ENCODE measurements around the gene UNC119B.

Gene UNC119B

GRCh38 chr12:120736404-120737331 lies 26.4 kb downstream of the UNC119B start:
- H3K27ac ChIP-seq = no peak overlapping the region
- no peak for TF ChIP-seq CTCF (conservative IDR thresholded peaks at IDR 0.05)

DNA sequence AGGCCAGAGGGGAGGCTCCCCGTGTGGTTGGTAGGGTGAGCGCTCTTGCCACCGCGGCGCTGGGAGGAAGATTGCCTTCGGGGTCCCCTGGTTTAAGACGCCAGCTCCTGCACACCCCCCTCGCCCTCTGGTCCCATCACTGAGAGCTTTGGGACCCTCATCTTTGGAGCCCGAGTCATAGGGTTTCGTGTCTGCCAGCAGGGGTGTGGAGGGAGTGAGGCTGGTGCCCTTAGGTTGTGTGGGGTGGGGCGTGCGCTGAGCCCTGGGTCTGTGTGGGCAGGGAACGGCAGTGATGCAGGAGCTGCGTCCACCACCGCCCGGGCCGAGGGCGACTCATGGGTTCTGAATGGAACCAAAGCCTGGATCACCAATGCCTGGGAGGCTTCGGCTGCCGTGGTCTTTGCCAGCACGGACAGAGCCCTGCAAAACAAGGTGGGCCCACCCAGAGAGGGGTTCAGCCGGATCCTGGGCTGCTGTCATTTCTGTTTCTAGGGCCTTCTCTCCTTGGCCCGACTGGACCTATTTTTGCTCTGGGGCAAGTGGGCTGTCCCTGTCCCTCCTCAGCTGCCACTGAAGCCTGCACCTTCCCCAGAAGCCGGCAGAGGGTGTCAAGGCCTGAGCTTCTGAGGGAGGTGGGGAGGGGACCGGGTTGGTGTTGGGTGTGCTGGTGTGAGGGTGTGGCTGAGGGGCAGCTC lies 27.4 kb downstream of the UNC119B start:
- no peak for TF ChIP-seq CTCF (conservative IDR thresholded peaks at IDR 0.05)
- no peak overlapping the region for H3K27ac ChIP-seq

DNA sequence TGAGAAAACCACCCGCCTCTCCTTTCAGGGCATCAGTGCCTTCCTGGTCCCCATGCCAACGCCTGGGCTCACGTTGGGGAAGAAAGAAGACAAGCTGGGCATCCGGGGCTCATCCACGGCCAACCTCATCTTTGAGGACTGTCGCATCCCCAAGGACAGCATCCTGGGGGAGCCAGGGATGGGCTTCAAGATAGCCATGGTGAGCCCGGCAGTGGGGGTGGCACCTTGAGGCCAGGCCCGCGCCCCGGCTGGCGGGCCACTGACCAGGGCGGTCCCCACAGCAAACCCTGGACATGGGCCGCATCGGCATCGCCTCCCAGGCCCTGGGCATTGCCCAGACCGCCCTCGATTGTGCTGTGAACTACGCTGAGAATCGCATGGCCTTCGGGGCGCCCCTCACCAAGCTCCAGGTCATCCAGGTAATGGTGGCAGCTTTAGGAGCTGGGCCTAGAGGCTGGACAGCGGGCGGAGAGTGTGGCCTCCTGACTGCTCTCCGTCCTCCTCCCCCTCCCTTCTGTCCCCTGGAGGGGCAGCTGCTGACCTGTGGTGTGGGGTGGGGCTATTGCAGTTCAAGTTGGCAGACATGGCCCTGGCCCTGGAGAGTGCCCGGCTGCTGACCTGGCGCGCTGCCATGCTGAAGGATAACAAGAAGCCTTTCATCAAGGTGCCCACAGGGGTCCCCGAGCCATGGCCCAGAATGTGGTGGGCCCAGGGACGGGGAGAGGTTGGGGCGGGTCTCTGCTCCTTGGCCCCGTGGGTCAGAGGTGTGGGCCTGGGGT lies 28.2 kb downstream of the UNC119B start:
- no peak overlapping the region for H3K27ac ChIP-seq
- TF ChIP-seq CTCF (conservative IDR thresholded peaks at IDR 0.05) = no peak

- H3K27ac ChIP-seq = no peak overlapping the region
- TF ChIP-seq CTCF (conservative IDR thresholded peaks at IDR 0.05) = no peak
Observed at GRCh38 chr12:120739031-120739762, 28.9 kb downstream of the UNC119B start.

DNA sequence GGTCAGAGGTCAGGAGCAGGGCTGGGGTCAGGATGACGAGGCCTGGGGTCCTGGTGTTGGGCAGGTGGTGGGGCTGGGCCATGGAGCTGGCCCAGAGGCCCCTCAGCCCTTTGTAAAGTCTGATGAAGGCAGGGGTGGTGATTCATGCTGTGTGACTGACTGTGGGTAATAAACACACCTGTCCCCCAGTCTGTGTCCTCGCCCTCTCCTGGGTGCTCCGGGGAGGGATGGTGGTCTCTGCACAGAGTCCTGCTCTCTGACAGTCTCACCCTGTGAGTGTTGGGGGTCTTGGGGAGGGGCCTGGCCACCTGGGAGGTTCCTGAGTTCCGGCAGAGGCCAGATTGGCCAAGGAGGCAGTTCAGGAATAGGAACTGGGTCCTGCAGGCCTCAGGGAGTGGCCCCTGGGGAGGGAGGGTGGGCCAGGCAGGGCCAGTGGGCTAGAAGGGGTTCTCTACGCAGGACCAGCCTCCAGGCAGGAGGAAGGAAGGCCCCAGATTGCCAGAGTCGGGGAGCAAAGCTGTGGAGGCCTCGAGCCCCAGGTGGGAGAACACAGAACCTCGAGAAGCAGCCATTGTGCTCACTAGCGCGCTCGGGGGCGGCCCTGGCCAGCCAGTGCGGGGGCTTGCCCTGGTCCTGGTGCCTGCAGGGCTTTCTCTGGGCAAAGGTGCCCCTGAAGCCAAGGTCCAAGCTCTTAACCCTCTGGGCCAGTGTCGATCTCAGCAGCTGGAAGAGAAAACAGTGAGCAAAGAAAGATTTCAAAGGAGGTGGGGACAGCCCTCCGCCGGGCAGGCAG lies 29.8 kb downstream of the UNC119B start:
- no peak for TF ChIP-seq CTCF (conservative IDR thresholded peaks at IDR 0.05)
- H3K27ac ChIP-seq = no peak overlapping the region

DNA sequence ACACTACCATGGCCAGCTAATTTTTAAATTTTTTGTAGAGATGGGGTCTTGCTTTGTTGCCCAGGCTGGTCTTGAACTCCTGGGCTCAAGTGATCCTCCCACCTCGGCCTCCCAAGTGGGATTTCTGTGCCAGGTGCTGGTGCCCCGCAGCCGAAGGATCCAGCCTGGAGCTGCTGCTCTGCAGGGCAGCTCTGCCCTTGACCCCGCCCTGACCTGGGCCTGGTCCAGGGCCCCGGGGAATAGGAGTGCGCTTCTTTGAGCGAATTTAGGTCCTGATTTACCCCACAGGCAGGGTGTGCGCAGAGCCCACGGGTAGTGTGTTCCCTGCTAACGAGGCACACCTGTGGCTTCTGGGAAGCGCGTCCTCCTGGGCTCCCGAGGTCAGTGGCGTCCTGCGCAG lies 30.6 kb downstream of the UNC119B start:
- TF ChIP-seq CTCF (conservative IDR thresholded peaks at IDR 0.05) = no peak
- H3K27ac ChIP-seq = no peak overlapping the region

All from VCaP (cell line).